Calu3 (cell line): Measurements from ENCODE around the gene TMC5. TPM values are rescaled to one million over a fixed set of nuclear protein-coding genes. Genes with fewer than 3 reads are reported as not detected.

Experiments used
- BruUV-seq: library from RNA; stranded (reverse); fragments of 400-500 nt; replicated peaks from 2 replicates; lab custom pipeline; 2021; lab: Mats Ljungman, UMichigan
- CTCF ChIA-PET: fragments of 300-600 bp; sonication (Branson Sonifier 250); formaldehyde crosslinking; loops from one replicate; lab custom pipeline; 2022; ENCODE audit warnings: antibody characterized with exemption; lab: Charles Lee
- DNase-seq: peaks from one replicate; pipeline ENCODE4 v3.0.0; 2022
- H3K27ac Mint-ChIP-seq: one replicate; pipeline ENCODE4 v1.8.0; 2022; ENCODE audit warnings: mixed read lengths; ENCODE audit not compliant: unreplicated experiment
- H3K27me3 Mint-ChIP-seq: one replicate; pipeline ENCODE4 v1.8.0; 2022; ENCODE audit warnings: mixed read lengths; ENCODE audit not compliant: unreplicated experiment
- H3K36me3 Mint-ChIP-seq: one replicate; pipeline ENCODE4 v1.8.0; 2022; ENCODE audit warnings: mild to moderate bottlenecking, moderate library complexity, mixed read lengths; ENCODE audit not compliant: insufficient read depth, unreplicated experiment
- H3K4me1 Mint-ChIP-seq: one replicate; pipeline ENCODE4 v1.8.0; 2022; ENCODE audit warnings: mild to moderate bottlenecking, low read depth, mixed read lengths; ENCODE audit not compliant: unreplicated experiment
- H3K4me3 Mint-ChIP-seq: one replicate; pipeline ENCODE4 v1.8.0; 2022; ENCODE audit warnings: mild to moderate bottlenecking, low read depth, moderate library complexity, mixed read lengths; ENCODE audit not compliant: unreplicated experiment
- H3K9me3 Mint-ChIP-seq: one replicate; pipeline ENCODE4 v1.8.0; 2022; ENCODE audit warnings: low read depth, mixed read lengths; ENCODE audit not compliant: unreplicated experiment
- CTCF ChIP-seq: fragments of 200-600 bp; IDR thresholded peaks from one replicate; pipeline ENCODE4 v1.8.0; 2022; ENCODE audit warnings: antibody characterized with exemption; ENCODE audit not compliant: unreplicated experiment
- intact Hi-C: fragments of 100-400 bp; cut with micrococcal nuclease; formaldehyde crosslinking; loops from one replicate; pipeline ENCODE4 v1.10.0; 2022; ENCODE audit not compliant: unreplicated experiment
- total RNA-seq: library from RNA; stranded (reverse); gene quantifications from 2 replicates; pipeline ENCODE4 v1.2.3, GENCODE V29; 2022

Gene TMC5
- total RNA-seq, 1 experiment from 2014 or later, result 117 TPM

GRCh38 chr16:19490619-19491018 is 72.9 kb downstream of the TMC5 start:
- no TSS peak for BruUV-seq
- peaks cover 83% of the 10 kb centered on the region for H3K36me3 Mint-ChIP-seq
- no peak overlapping the region for H3K27ac Mint-ChIP-seq
- H3K27me3 Mint-ChIP-seq, result no peaks in the 10 kb centered on the region
- DNase-seq, result no peak
- no peaks in the 10 kb centered on the region for H3K9me3 Mint-ChIP-seq
- no peak overlapping the region for H3K4me3 Mint-ChIP-seq
- peaks cover 23% of the 10 kb centered on the region for H3K4me1 Mint-ChIP-seq
- intact Hi-C loops, result no loop called here
- TF ChIP-seq CTCF, result no peak
- CTCF ChIA-PET, result no interaction called here

DNA sequence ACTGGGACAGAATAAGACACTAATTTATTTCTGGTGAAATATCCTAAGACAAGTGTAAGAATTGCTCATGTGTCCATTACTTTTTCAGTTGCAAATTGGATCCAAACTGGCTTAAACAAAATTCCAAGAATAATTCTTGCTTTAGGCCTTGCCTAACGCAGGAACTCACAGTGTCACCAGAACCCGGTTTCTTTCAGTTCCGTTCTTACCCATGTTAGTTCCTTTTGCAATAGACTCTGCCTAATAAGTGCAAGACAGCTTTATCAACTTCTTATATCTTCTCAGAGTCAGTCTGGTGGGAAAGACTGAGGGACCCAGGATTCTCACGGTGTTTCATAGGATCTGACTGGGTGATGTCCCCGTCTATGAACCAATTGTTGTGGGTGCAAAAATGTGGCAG is 79.5 kb downstream of the TMC5 start:
- H3K27me3 Mint-ChIP-seq, result no peaks in the 10 kb centered on the region
- CTCF ChIA-PET, result no interaction called here
- intact Hi-C loops, result no loop called here
- no peak overlapping the region for H3K27ac Mint-ChIP-seq
- no peaks in the 10 kb centered on the region for H3K9me3 Mint-ChIP-seq
- DNase-seq, result no peak
- peaks cover 91% of the 10 kb centered on the region for H3K36me3 Mint-ChIP-seq
- H3K4me1 Mint-ChIP-seq, result no peaks in the 10 kb centered on the region
- no peak for TF ChIP-seq CTCF
- no peak overlapping the region for H3K4me3 Mint-ChIP-seq
- no TSS peak for BruUV-seq

GRCh38 chr16:19499006-19499405 is 81.3 kb downstream of the TMC5 start:
- DNase-seq, result no peak
- intact Hi-C loops, result no loop called here
- peaks cover 91% of the 10 kb centered on the region for H3K36me3 Mint-ChIP-seq
- no TSS peak for BruUV-seq
- H3K4me1 Mint-ChIP-seq, result no peaks in the 10 kb centered on the region
- no peak overlapping the region for H3K4me3 Mint-ChIP-seq
- CTCF ChIA-PET, result no interaction called here
- H3K27ac Mint-ChIP-seq, result no peak overlapping the region
- no peaks in the 10 kb centered on the region for H3K27me3 Mint-ChIP-seq
- H3K9me3 Mint-ChIP-seq, result no peaks in the 10 kb centered on the region
- no peak for TF ChIP-seq CTCF

DNA sequence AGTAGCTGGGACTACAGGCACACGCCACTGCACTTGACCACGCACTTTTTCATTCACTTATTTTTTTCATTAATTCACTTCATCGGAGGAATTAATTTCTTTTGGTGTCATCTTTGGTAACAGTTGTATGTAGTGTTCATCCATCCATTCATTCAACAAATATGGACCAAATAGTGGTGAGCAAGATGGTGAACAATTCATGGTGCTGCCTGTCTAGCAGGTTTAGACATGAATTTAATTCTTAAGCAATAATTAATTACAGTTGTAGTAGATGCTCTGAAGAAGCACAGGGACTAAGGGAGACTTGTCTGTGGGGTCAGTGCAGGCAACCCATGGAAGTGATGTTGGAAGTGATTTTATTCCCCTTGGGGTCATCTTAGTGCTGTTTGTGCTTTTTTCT is 81.8 kb downstream of the TMC5 start:
- intact Hi-C loops, result no loop called here
- Mint-ChIP-seq H3K27ac (no peak overlapping the region), H3K27me3 (no peaks in the 10 kb centered on the region), H3K9me3 (no peaks in the 10 kb centered on the region), H3K4me3 (no peak overlapping the region), H3K36me3 (peaks cover 91% of the 10 kb centered on the region), H3K4me1 (no peaks in the 10 kb centered on the region)
- TF ChIP-seq CTCF, result no peak
- CTCF ChIA-PET, result no interaction called here
- DNase-seq, result no peak
- BruUV-seq, result no TSS peak
